Lung (tissue), 12 donors: ENCODE data around the gene RTL5. TPM values are rescaled to one million over a fixed set of nuclear protein-coding genes. Genes with fewer than 3 reads are reported as not detected.

ENCODE experiments used
- ATAC-seq: fragments of 200-7000 bp; cut with Tn5 transposase; one replicate; pipeline ENCODE4 v1.9.1; 2020; ENCODE audit warnings: moderate number of reproducible peaks; ENCODE audit not compliant: insufficient read depth, low FRiP score
- DNase-seq, 3 donors: peaks; one replicate each; pipeline ENCODE4 v3.0.0-alpha.2; 2013 to 2017
- H3K27ac ChIP-seq, 2 donors: one replicate each; pipeline ENCODE4 v1.5.1; 2013; ENCODE audit warnings: mild to moderate bottlenecking in 2 of 2, moderate library complexity in 2 of 2, control low read depth in 1 of 2, inconsistent platforms in 1 of 2, low read depth in 1 of 2, low read length in 1 of 2
- H3K27me3 ChIP-seq, 3 donors: one replicate each; pipeline ENCODE4 v1.5.1; 2013; ENCODE audit warnings: low read length in 2 of 3; ENCODE audit not compliant: control insufficient read depth in 3 of 3, insufficient read depth in 3 of 3
- H3K36me3 ChIP-seq, 4 donors: one replicate each; pipeline ENCODE4 v1.5.1; 2013; ENCODE audit warnings: low read length in 4 of 4, mild to moderate bottlenecking in 1 of 4, moderate library complexity in 1 of 4; ENCODE audit not compliant: control insufficient read depth in 4 of 4, insufficient read depth in 4 of 4
- H3K4me1 ChIP-seq, 5 donors: one replicate each; pipeline ENCODE4 v1.5.1; 2013; ENCODE audit warnings: low read length in 5 of 5, mild to moderate bottlenecking in 2 of 5, moderate library complexity in 1 of 5; ENCODE audit not compliant: control insufficient read depth in 5 of 5, insufficient read depth in 5 of 5
- H3K4me3 ChIP-seq: one replicate; pipeline ENCODE4 v1.5.1; 2013; ENCODE audit warnings: mild to moderate bottlenecking, control low read depth, moderate library complexity
- H3K9ac ChIP-seq, 2 donors: one replicate each; pipeline ENCODE4 v1.5.1; 2013; ENCODE audit warnings: low read length in 2 of 2, control low read depth in 1 of 2; ENCODE audit not compliant: insufficient read depth in 1 of 2
- H3K9me3 ChIP-seq, 4 donors: one replicate each; pipeline ENCODE4 v1.5.1; 2013; ENCODE audit warnings: low read length in 3 of 4, mild to moderate bottlenecking in 1 of 4, moderate library complexity in 1 of 4; ENCODE audit not compliant: control insufficient read depth in 4 of 4, insufficient read depth in 3 of 4
- WGBS, 2 donors: extraction: QIAGEN DNeasy Blood & Tissue Kit; methylation state at CpG; one replicate each; pipeline ENCODE4 v1.1.7; 2013; 5-methylcytosine and 5-hydroxymethylcytosine counted together
- polyA plus RNA-seq, 2 donors: library from polyadenylated mRNA; stranded (reverse); fragments of 200-250 nt; gene quantifications; one replicate each; pipeline ENCODE4 v1.2.1, GENCODE V29; 2013
- total RNA-seq, 2 donors: library from RNA; depleted of rRNA in 1 of 2; stranded (reverse); fragments of >200 nt in 1 of 2; gene quantifications; one replicate each; pipeline ENCODE4 v1.2.1, GENCODE V29; 2014 to 2021
- TF ChIP-seq, protein P1 (sequence below): IDR thresholded peaks from 2 replicates; pipeline ENCODE4 v1.5.1; 2012; ENCODE audit warnings: mild to moderate bottlenecking; ENCODE audit errors: control extremely low read depth, extremely low read depth
- donor health status: control.
- donor health status: control.
- donor health status: Bipolar disorder and iron deficiency.
- donor health status: healthy.
- donor health status: DM: yes; HTN: yes; CAD: no.

The RTL5 gene
- total and polyA plus RNA-seq, 4 donors, result 2.8 to 8.3 (median 5.6) TPM

DNA sequence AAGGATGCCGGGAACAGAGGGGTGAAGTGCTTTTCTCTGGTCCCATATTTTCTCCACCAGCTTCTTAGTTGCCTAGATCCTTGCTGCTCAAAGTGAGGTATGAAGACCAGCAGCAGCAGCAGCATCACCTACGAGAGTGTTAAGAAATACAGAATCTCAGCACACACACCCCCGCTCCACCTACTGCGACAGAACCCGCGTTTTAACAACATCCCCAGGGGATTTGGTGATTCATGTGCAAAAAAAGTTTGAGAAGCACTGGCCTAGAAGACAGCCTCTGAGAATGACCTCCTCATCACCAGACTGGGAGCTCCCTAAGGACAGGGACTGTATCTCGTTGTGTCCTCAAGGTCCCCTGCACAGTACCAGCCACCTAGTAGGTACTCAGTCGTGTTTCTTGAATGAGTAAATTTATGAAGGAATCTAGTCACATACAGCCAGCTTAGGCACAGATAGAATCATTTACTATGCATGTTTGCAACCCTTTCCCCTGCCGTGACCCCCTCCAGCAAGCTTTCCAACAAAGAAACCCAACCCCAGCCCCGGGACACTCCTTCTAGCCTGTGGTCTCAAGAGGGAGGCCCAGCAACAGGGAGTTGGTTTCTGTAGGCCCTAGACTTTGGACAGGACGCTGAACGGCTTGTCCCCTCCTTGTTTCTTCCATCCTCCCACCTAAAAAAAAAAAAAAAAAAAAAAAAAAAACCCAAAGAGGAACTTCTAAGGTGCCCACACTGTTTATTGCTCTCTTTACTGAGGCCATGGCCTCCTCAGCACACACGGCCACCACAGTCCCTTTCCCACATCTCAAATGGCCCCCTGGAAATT, 21.5 kb downstream of the RTL5 start:
- Histone ChIP-seq H3K36me3 (no peaks in the 10 kb centered on the region), H3K27me3 (peaks cover 0 to 20% (median 9%) of the 10 kb centered on the region in 3 donors), H3K9me3 (peaks cover 0 to 2% (median 0%) of the 10 kb centered on the region in 4 donors), H3K27ac (no peak overlapping the region), H3K4me3 (no peak overlapping the region), H3K4me1 (peaks cover 0 to 5% (median 2%) of the 10 kb centered on the region in 5 donors), H3K9ac (no peak overlapping the region)
- ATAC-seq (no peak), DNase-seq (no peak)
- TF ChIP-seq, protein P1, sequence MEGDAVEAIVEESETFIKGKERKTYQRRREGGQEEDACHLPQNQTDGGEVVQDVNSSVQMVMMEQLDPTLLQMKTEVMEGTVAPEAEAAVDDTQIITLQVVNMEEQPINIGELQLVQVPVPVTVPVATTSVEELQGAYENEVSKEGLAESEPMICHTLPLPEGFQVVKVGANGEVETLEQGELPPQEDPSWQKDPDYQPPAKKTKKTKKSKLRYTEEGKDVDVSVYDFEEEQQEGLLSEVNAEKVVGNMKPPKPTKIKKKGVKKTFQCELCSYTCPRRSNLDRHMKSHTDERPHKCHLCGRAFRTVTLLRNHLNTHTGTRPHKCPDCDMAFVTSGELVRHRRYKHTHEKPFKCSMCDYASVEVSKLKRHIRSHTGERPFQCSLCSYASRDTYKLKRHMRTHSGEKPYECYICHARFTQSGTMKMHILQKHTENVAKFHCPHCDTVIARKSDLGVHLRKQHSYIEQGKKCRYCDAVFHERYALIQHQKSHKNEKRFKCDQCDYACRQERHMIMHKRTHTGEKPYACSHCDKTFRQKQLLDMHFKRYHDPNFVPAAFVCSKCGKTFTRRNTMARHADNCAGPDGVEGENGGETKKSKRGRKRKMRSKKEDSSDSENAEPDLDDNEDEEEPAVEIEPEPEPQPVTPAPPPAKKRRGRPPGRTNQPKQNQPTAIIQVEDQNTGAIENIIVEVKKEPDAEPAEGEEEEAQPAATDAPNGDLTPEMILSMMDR, result no peak
- 68 to 74% methylated on average over 11 to 13 of the region's 13 CpGs for WGBS, 2 donors

DNA sequence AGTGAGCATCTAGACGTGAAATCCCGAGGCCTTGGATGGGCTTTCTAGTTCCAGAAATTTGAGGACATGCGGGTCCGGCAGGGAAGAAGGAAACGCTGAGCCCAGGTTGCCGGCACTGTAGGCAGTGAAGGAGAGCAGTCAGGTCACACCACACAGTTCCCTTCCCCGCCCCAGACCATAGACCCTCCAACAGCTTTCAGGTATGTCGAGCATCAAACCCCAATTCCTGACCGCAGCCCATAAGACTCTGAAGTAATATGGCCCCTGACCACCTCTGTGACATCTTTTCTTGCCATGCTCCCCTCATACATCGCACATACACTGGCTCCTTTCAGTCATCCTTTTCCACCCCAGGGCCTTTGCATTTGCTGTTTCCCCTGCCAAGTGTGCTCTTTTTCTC, 23.0 kb downstream of the RTL5 start:
- no peak for ATAC-seq
- Histone ChIP-seq H3K9me3 (peaks cover 0 to 3% (median 0%) of the 10 kb centered on the region in 4 donors), H3K4me3 (no peak overlapping the region), H3K27me3 (peaks cover 0 to 17% (median 15%) of the 10 kb centered on the region in 3 donors), H3K27ac (no peak overlapping the region), H3K4me1 (peaks cover 0 to 6% (median under 1%) of the 10 kb centered on the region in 5 donors), H3K9ac (no peak overlapping the region), H3K36me3 (no peaks in the 10 kb centered on the region)
- no peak for DNase-seq
- 91 to 97% methylated on average over 10 of the region's 10 CpGs for WGBS, 2 donors
- TF ChIP-seq, protein P1, result no peak

DNA sequence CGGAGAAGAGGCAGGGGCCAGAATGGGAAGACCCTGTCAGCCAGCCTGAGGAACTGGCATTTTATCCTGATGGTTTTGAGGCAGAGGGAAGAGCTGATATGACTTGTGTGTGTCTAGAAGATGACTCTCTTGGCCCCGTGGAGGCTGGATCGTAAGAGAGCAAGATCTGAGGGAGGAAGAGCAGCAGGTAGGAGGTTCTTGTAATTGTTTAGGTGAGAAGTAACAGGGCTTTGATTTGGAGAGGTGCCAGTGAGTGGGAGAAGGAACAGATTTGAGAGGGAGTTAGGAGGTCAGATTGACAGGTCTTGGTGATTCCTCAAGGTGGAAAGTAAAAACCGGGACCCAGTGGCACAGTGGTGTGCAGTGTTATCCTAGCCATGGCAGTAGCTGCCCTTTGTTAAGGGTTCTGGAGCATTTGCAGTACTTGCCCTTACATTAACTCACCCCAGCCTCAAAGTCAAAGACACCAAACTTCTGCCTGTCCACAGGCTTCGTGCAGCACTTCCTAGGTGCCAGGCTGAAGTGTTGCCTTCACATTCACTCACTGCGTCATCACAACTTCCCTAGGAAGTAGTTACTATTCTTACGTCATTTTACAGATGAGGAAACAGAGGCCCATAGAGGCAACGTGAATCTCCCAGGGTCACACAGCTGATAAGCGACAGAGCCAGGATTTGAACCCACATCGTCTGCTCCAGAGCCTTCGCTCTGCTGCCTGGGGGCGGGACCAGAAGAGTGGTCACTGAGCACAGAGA, 23.7 kb downstream of the RTL5 start:
- 76 to 77% methylated on average over 12 of the region's 12 CpGs for WGBS, 2 donors
- no peak overlapping the region for H3K27ac ChIP-seq
- H3K27me3 ChIP-seq, result peaks cover 0 to 16% (median 12%) of the 10 kb centered on the region in 3 donors
- ATAC-seq, result no peak
- H3K9me3 ChIP-seq, result peaks cover 0 to 5% (median 0%) of the 10 kb centered on the region in 4 donors
- H3K4me3 ChIP-seq, result no peak overlapping the region
- no peak for DNase-seq
- H3K4me1 ChIP-seq, result peaks cover 0 to 3% (median 0%) of the 10 kb centered on the region in 5 donors
- TF ChIP-seq, protein P1, result no peak
- H3K9ac ChIP-seq, result no peak overlapping the region
- H3K36me3 ChIP-seq, result no peaks in the 10 kb centered on the region
